Activated CD4-positive, alpha-beta T cell treated with anti-CD3 and anti-CD28 coated beads, Interleukin-10, Interleukin-2, amounts not matched to agents 100 ng/mL and 50 ng/mL, durations not matched to agents 16 hours and 8 hours (primary cell): ENCODE results near the gene CACNG1.

Experiments used
- DNase-seq: peaks from one replicate; pipeline ENCODE4 v3.0.0-alpha.2; 2020

The CACNG1 gene

GRCh38 chr17:67044016-67044772 lies at the start of gene CACNG1:
Gene CACNG1, plus strand, starts transcription at chr17:67044554. Its CDS starts 107 bp downstream, at chr17:67044661.
- DNase-seq, result no peak

DNA sequence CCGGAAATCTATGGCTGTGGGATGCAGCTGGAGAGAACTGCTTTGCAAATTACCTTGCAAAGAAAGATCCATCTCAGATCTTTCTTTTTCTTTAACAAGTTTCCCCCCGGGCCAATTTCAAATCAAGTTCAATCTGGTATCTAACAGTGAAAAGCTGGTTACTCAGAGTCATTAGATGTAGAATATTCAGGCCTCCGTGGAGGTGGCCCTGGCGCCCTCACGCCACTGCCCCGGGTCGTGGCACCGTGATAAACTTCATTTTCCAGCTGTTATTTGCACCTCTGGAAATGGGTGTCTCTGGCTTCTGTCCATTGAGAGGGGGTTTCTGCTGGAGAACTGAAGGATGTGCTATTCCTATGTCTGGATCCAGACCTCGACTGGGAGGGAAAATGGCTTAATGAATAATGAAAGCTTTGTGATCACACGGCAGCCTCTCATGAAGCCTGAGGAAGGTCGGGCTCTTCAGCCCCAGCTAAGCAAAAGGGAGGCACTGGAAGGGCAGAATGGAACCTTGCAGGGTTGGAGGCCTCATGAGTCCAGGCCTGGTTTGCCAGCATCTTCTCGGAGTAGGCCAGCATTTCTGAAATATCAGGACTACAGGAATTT lies 49.3 kb upstream of the CACNG1 start:
- no peak for DNase-seq

DNA sequence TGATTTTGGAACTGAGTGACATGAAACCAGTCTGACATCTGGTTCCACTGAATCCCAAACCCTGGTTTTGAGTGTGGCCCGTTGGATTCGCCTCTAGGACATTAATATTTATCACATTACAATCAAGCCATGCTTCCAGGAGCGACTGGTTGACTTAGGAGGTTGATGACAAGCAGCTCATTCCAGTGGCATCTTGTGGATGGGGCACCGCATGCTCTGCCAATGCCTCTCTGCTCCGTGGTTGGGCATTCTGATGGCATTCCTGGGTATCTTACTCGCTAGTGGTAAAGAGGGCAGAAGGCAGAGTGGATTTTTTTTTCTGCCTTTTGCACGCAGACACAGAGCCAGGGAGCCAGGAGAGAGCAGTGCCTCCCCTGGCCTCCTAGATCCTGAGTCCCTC lies 48.4 kb upstream of the CACNG1 start:
- no peak for DNase-seq

DNA sequence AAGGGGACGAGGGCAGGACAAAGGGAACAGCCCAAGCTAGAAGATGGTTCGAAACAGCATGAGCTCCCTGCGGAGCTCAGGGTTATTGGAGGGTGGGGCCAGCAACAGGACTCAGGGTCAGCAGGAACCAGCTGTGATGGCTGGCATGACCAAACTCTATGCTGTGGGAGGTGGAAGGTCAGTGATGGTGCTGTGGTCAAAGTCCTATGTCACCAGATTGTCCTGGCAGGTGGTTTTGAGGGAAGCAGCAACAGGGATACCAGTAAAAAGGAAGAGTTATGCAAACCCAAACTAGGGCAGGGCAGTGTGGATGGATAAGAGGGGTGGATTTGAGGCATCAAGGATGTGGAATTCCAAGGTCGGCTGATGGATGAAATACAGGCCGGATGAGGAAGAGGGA lies 47.4 kb upstream of the CACNG1 start:
- DNase-seq, result no peak

DNA sequence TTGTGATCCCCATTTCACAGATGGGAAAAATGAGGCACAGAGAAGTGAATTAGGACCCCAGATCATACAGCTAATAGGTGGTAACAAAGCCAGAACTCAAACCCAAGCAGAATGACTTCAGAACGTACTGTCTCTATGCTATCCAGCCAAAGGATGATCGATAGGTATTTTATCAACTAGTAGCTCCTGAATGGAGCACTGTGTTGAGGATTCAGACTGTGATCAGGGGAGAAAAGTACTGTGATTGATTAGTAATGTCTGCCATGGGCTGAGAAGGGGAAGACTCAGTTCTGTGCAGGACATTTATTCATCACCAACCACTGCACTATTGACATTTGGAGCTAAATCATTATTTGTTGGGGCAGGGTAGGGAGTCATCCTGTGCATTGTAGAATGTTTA lies 41.1 kb upstream of the CACNG1 start:
- no peak for DNase-seq

DNA sequence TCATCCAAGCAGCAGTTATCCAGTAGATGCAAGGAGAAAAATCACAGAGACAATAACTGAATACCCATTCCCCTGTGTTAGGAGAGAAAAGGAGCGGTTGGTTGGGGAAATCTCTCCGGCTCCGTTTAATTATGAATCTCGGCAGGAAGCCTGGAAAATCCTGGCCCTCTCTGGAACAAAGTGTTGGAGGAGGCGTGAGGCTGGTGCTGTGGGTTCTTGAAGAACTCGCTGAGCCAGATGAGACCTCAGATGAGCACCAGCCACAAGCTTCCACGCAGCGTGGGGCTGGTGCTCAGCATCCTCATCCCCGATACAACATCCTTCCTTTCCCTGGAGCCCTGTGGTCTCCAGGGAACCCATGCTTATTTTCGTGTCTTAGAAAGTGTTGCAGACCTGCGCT lies 40.2 kb upstream of the CACNG1 start:
- DNase-seq, result no peak

GRCh38 chr17:67007266-67007665 lies 37.1 kb upstream of the CACNG1 start:
- no peak for DNase-seq

DNA sequence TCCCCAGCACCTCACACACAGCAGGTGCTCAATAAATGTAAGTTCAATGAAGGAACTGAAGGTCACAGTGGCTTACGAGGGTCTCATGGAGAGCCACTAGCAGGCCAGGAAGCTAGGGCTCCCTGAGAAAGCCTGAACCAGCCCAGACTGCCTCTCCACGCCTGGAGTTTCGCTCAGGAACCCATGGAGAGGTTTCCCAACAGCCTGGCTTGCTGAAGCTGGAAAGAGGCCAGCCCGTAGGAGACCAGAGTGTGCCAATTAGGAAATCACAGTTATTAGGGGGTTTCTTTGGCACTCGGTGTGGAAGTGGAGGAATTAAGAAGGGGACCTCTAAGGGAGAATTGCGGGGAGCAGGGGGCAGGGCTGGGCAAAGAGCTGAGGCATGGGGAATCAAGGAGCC lies 36.3 kb upstream of the CACNG1 start:
- no peak for DNase-seq

- no peak for DNase-seq
These were observed 32.7 kb upstream of the CACNG1 start for GRCh38 chr17:67011527-67012175.

- no peak for DNase-seq
These were observed 30.5 kb upstream of the CACNG1 start for GRCh38 chr17:67013891-67014290.

GRCh38 chr17:67015001-67015400 lies 29.4 kb upstream of the CACNG1 start:
- DNase-seq, result no peak

DNA sequence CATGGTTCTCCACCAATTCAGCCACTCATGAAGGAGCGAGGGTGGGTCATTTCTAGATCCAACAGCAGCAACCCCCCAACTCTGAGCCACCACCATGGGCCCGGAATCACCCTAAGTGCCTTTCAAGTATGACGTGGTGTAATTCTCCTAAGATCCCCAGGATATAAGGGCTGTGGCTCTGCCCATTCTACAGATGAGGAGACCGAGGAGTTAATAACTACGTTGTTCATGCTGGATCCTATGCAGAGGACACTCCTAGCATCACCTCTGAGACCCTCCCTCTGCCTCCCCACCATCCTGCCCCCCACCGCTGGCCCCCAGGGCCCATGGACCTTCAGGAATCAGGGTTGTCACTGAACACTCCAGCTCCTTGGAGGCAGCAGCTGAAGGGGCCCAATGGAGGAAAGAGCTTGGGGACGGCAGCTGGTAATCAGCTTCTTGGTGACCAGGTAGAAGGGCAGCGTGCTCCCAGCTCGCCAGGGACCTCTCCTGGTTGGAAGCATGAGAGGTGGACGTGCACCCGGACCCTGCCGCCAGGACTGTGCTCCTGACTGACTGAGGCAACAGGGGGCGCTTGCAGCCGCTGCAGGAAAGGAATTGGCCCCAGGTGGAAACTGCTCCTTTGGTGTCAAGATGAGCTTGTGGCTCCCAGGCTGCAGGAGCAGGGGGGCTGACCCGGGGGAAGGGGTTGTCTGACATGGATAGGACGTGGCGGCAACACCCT lies 28.2 kb upstream of the CACNG1 start:
- DNase-seq, result no peak

- no peak for DNase-seq
These were observed 26.4 kb upstream of the CACNG1 start for GRCh38 chr17:67017910-67018309.

DNA sequence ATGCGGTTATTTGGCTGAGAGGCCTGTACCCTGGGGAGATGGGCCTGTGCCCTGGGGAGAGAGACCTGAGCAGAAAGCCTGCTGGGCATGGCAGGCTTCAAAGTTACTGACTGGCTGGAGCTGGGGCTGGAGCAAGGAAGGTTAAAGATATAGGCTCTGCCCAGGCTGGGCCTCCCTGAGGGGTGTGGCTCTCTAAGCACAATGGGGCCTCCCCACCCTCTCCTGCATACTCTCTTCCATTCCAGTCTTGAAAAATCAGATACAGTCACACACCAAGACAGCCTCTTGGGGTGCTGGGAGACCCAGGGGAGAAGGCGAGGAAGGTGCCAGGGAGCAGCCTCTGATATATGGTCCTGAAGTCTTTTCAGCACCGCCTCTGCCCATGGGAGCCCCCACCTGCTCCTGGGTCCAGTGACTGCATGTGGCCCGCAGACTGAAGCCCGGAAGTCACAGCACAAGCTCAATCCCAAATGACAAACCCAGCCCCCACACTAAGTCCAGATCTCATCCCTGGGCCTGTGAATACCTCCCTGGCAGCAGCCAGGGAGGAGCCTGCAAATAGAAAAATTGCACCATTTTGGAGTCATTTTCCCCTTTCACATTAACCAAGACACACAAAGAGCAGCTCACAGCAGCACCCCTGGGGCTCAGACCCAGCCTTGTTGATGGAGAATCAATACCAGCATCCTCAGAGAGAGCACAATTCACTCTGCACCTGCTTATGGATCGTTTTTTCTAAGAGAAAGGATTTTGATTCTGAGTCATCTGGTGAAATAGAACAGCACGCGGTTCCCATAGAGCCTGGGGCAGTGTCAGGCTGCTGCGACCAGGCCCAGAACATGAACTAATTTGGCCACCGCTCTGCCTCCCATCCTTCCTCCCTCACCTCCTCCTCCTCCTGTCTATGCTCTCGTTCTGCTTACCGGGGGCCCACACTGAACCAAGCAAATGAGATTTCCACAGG lies 25.6 kb upstream of the CACNG1 start:
- no peak for DNase-seq

DNA sequence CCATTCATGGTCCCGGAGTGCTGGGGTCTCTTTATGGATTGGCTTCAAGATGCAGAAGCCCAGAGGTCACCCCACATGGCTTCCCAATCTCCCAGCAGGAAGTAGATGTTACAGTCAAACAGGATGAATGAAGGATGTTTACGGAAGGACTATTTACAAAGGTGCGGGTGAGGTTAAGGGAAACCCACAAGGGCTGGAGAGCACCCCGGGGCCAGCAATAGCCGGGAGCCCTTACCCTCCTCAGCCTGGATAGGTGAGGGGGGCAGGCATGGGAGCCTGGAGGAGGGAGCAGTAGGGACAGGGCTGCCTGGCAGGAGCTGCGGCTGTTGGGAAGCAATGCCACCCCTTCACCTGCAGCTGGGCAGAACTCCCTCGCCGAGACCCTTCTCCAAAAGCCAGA lies 24.5 kb upstream of the CACNG1 start:
- DNase-seq, result no peak

DNA sequence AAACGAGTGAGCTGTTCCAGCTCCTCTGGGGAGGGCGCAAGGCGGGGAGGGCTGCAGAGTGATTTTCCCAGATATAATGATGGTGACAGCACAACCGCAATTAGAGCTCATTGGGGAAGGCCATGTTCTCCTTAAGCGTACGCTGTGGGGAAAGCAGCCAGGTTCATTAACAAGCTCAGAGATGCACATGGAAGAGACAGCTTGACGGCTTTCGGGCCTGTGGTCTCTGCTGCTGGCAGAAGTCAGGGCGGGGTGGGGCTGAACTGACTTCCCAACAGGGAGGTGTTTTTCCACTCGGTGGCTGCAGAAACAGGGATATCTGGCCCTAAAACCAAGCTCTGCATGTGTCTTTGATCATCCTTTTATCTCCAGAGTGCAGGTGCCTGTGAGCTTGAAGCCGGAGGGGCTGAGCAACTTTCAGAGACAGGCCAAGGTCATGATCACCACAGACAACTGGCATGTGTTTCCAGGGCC lies 24.0 kb upstream of the CACNG1 start:
- no peak for DNase-seq

DNA sequence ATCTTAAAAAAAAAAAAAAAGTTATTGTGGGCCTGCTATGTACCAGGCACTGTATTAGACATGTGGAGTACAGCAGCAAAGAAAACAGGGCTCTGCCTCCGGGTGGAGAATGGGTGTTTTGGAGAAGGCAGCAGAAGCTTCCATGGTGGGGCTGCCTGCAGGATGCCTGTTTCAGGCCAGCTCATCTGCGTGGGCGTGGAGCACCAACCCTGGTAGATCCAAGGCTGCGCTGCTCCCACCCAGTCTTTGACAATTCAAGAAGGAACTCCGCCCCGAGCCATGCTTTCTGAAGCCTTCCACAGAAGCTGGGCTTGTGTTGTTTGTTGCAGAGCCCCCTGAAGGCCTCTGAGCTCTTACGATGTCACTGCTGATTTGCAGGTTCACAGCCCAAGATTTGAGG lies 23.2 kb upstream of the CACNG1 start:
- DNase-seq, result no peak

DNA sequence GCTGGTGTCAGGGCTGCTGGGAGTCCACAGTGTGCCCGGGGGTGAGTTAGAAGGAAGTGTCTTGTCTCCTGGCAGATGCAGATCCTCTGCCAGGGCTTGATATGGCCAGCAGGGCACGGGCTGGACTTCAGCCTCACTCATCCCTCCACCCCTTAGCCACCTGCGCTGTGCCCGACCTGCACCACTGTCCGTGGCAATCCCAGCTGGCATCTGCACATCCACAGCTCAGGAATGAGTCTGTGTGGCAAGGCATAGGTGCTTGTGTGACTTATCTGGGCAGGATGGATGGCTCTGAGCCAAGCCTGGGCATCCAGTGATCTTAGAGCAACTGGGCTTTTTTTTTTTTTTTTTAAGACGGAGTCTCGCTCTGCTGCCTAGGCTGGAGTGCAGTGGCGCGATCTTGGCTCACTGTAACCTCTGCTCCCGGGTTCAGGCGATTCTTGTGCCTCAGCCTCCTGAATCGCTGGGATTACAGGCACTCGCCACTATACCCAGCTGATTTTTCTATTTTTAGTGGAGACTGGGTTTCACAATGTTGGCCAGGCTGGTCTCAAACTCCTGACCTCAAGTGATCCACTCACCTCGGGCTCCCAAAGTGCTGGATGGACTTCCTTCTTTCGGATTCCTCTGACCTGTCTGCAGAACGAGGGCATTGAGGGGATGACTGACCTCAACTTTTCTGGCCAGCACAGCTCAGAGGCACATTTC lies 22.5 kb upstream of the CACNG1 start:
- DNase-seq, result no peak

- no peak for DNase-seq
These were observed 21.9 kb upstream of the CACNG1 start for GRCh38 chr17:67022451-67022810.

DNA sequence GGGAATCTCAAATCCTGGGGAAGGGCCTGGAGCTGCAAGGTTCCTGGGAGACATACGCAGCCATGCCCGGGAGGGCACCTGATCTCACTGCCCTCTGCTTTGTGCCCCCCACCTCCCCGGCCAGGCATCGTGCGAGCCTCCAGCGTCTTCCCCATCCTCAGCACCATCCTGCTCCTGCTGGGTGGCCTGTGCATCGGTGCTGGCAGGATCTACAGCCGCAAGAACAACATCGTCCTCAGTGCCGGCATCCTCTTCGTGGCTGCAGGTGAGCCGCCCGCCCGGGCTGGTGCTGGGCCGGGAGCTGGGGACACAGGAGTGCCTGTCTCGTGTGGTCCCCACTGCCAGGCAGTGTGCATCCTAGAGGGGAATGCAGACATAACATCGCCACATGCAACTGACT lies 19.6 kb upstream of the CACNG1 start:
- no peak for DNase-seq

DNA sequence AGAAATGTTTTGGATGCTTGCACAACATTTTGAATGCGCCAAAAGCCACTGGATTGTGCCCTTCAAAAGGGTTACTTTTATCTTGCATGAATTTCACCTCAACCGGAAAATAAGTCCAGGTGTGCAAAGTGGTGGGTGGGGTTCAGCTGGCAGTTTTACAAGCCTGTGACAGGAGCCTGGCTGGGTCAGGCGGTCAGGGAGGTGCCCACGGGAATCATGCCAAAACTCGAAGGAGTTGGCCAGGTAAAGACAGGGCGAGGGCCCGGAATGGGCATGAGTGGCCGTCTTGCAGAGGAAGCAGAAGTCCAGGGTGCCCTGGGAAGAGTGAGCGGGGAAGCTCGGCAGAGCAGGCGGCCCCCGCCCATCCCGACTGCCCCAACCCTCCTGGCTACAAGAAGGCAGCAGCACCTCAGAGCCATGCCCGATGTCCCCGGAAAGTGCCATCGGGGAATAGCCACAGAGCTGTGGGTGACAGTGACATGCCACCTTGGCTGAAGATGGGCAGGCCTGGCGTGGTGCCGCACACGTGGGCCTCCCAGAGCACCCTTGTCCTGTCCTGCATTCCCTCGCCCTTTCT lies 19.1 kb upstream of the CACNG1 start:
- DNase-seq, result no peak
